Stomach (tissue), 4 donors: Measurements from ENCODE around the gene RUNX1.

Source experiments
- EP300 ChIP-seq: sonication (generic); formaldehyde crosslinking; IDR thresholded peaks from one replicate; pipeline ENCODE4 v1.6.1; 2017; ENCODE audit warnings: antibody characterized with exemption
- POLR2A ChIP-seq, 4 donors: fragments of 450-650 bp; IDR thresholded peaks; one replicate each; pipeline ENCODE4 v1.6.1; 2016; ENCODE audit warnings: antibody characterized with exemption in 4 of 4, control low read depth in 2 of 4, mild to moderate bottlenecking in 1 of 4, moderate library complexity in 1 of 4
- POLR2AphosphoS5 ChIP-seq, 3 donors: sonication (generic); formaldehyde crosslinking; IDR thresholded peaks; one replicate each; pipeline ENCODE4 v1.6.1; 2016; ENCODE audit warnings: antibody characterized with exemption in 3 of 3
- TF ChIP-seq, protein P1 (sequence below), 7 experiments: fragments of 450-650 bp in 4 of 7; fragments of 200-600 bp in 3 of 7; sonication (generic) in 3 of 7; IDR thresholded peaks; one replicate each; pipeline ENCODE4 v1.5.1; 2016 to 2019; ENCODE audit warnings: antibody characterized with exemption in 7 of 7, control low read depth in 2 of 7, mild to moderate bottlenecking in 1 of 7

GRCh38 chr21:34792504-34793089 lies 256.5 kb downstream of the RUNX1 start:
- TF ChIP-seq, protein P1, sequence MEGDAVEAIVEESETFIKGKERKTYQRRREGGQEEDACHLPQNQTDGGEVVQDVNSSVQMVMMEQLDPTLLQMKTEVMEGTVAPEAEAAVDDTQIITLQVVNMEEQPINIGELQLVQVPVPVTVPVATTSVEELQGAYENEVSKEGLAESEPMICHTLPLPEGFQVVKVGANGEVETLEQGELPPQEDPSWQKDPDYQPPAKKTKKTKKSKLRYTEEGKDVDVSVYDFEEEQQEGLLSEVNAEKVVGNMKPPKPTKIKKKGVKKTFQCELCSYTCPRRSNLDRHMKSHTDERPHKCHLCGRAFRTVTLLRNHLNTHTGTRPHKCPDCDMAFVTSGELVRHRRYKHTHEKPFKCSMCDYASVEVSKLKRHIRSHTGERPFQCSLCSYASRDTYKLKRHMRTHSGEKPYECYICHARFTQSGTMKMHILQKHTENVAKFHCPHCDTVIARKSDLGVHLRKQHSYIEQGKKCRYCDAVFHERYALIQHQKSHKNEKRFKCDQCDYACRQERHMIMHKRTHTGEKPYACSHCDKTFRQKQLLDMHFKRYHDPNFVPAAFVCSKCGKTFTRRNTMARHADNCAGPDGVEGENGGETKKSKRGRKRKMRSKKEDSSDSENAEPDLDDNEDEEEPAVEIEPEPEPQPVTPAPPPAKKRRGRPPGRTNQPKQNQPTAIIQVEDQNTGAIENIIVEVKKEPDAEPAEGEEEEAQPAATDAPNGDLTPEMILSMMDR (IDR thresholded peaks at IDR 0.05): no peak
- no peak for TF ChIP-seq EP300
- no peak for TF ChIP-seq POLR2A (IDR thresholded peaks at IDR 0.05)
- TF ChIP-seq POLR2AphosphoS5 (IDR thresholded peaks at IDR 0.05): no peak
